Measurements from ENCODE around the gene RAMP3. TPM values are rescaled to one million over a fixed set of nuclear protein-coding genes. Genes with fewer than 3 reads are reported as not detected.
A peak's percentile ranks its signal among the peaks of the same experiment; 100 is the strongest.

Gene RAMP3
- total RNA-seq, 1 donor: not detected

DNA sequence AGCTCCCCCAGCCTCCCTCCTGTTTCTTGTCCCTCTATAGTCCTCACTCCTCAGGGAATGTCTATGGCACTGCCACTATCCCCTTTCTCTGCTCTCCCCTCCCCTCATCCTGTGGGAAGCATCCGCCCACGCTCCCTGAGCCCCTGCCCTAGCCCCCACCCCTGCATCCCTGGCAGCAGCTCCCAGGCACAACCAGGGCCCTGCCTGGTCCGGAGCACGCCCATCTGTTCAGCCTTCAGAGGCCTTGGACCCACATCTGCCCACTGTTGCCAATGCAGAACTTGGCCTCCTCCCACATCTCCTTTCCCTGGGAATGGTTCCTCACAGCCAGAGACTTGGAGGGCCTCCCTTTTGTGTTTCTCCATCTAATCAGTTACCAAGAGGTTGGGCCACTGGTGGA is 25.7 kb upstream of the RAMP3 start:
- H3K4me3 ChIP-seq (ENCODE audit: low read depth, low read length): no peak overlapping the region
- no peak for DNase-seq (ENCODE audit: low read depth)
- no peak for TF ChIP-seq CTCF (IDR thresholded peaks at IDR 0.05; ENCODE audit: insufficient read depth, low read length)

- no peak for TF ChIP-seq CTCF (IDR thresholded peaks at IDR 0.05; ENCODE audit: insufficient read depth, low read length)
- no peak for DNase-seq (ENCODE audit: low read depth)
- no peak overlapping the region for H3K4me3 ChIP-seq (ENCODE audit: low read depth, low read length)
Observed at GRCh38 chr7:45132708-45133320, 24.8 kb upstream of the RAMP3 start.

DNA sequence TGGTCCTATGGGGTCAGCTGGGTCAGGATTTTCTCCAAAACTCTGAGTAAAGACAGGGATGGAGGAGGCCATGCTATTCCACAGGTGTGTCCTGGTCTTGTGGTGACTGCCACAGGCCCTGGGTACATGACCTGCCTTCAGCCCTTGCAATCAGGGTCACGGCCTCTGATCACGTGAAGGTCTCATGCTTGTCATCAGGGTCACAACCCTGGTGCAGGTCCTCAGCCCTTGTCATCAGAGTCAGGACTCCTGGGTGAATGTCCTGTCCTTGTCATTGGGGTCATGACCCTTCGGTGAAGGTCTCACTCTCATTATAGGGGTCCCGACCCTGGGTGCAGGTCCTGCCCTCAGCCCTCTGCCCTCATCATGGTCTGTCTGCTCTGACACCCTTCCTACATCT is 24.2 kb upstream of the RAMP3 start:
- H3K4me3 ChIP-seq (ENCODE audit: low read depth, low read length): no peak overlapping the region
- DNase-seq (ENCODE audit: low read depth): no peak
- no peak for TF ChIP-seq CTCF (IDR thresholded peaks at IDR 0.05; ENCODE audit: insufficient read depth, low read length)

- no peak for TF ChIP-seq CTCF (IDR thresholded peaks at IDR 0.05; ENCODE audit: insufficient read depth, low read length)
- no peak overlapping the region for H3K4me3 ChIP-seq (ENCODE audit: low read depth, low read length)
- no peak for DNase-seq (ENCODE audit: low read depth)
Observed at GRCh38 chr7:45133877-45134276, 23.7 kb upstream of the RAMP3 start.

- TF ChIP-seq CTCF (IDR thresholded peaks at IDR 0.05; ENCODE audit: insufficient read depth, low read length): peak; percentile 90
- H3K4me3 ChIP-seq (ENCODE audit: low read depth, low read length): no peak overlapping the region
- peak; percentile 87 for DNase-seq (ENCODE audit: low read depth)
Observed at GRCh38 chr7:45136106-45137060, 21.2 kb upstream of the RAMP3 start.

GRCh38 chr7:45138433-45139267 is 18.9 kb upstream of the RAMP3 start:
- TF ChIP-seq CTCF (IDR thresholded peaks at IDR 0.05; ENCODE audit: insufficient read depth, low read length): no peak
- no peak for DNase-seq (ENCODE audit: low read depth)
- no peak overlapping the region for H3K4me3 ChIP-seq (ENCODE audit: low read depth, low read length)

Measured in fibroblast of the aortic adventitia (primary cell).